ENCODE data around the gene CTIF. TPM values are rescaled to one million over a fixed set of nuclear protein-coding genes. Genes with fewer than 3 reads are reported as not detected.

CTIF gene
- total and polyA plus RNA-seq, 11 donors = 21.2 to 93.0 (median 68.0) TPM

DNA sequence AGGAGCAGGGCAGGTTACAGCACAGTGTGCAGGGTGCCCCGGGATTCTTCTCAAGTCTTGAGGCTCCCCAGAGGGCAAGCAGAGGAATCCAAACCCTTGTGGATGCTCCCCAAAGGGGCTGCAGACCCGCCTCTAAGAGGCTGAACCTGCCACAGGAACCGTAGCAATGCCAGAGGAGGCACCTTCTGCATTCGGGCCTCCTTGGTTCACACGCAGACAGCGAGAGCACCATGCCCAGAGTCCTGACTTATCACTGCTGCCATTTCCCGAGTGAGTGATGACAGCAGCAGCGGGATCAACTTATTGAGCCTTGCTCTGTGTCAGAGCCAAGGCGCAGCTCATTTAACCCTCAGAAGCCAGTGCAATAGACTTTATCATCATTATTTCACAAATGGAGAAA, 203.5 kb downstream of the CTIF start:
- peak overlapping the region in 5 of 12 donors; percentile 9 to 72 (median 40) for H3K27ac ChIP-seq
- no peaks in the 10 kb centered on the region for H3K36me3 ChIP-seq
- H3K27me3 ChIP-seq = no peaks in the 10 kb centered on the region
- intact Hi-C loops (cut with DNase I) = loop anchor here in 1 of 10 donors (10.0 kb wide), 1 partner anchor 58 kb away; no protein-coding TSS in a partner anchor
- H3K9me3 ChIP-seq = no peaks in the 10 kb centered on the region
- peaks cover 0 to 53% (median 38%) of the 10 kb centered on the region in 12 donors for H3K4me1 ChIP-seq
- WGBS, 4 donors = 53 to 67% (median 58%) methylated on average over 4 to 9 of the region's 9 CpGs
- no peak overlapping the region for H3K4me3 ChIP-seq
- peak in 2 of 4 donors; percentile 66 for ATAC-seq
- TF ChIP-seq, protein P1, sequence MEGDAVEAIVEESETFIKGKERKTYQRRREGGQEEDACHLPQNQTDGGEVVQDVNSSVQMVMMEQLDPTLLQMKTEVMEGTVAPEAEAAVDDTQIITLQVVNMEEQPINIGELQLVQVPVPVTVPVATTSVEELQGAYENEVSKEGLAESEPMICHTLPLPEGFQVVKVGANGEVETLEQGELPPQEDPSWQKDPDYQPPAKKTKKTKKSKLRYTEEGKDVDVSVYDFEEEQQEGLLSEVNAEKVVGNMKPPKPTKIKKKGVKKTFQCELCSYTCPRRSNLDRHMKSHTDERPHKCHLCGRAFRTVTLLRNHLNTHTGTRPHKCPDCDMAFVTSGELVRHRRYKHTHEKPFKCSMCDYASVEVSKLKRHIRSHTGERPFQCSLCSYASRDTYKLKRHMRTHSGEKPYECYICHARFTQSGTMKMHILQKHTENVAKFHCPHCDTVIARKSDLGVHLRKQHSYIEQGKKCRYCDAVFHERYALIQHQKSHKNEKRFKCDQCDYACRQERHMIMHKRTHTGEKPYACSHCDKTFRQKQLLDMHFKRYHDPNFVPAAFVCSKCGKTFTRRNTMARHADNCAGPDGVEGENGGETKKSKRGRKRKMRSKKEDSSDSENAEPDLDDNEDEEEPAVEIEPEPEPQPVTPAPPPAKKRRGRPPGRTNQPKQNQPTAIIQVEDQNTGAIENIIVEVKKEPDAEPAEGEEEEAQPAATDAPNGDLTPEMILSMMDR (IDR thresholded peaks at IDR 0.05) = no peak
- TF ChIP-seq POLR2A (IDR thresholded peaks at IDR 0.05) = no peak
- peak in 1 of 5 donors; percentile 65 for DNase-seq

DNA sequence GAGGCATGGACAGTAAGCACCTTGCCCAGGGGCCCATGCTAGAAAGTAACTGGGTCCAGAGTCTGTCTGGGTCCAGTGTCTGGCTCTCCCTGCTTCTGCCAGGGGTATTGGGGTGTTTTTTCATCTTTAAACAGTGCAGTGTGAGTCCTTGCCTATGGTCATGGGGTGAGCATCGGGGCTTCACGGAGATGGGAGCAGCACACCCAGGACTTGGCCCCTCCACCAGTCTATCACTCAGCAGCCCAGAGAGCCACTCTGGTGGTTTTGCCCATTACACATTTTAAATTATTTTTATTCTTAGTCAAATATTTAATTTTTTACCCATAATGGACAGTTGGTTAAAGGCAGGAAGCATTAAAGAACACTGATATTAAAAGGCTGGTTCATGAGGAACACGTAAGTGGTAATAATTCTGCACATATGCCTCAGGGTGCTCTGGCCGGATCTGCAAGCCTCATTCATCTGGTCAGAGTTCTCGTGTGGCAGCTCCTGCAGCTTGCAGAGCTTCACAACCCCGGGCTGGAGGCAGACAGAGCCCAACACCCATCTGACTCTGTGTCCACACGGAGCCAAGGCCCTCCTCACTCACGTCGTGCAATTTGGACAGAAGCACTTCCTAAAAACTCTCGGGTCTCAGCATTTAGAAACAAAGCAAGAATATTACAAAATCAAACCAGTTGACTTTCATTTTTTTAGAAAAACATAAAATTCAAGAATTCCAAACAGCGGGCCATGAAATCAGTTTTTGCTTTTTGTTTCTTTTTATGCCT, 204.1 kb downstream of the CTIF start:
- peak in 4 of 5 donors; percentile 58 to 79 (median 62) for DNase-seq
- H3K36me3 ChIP-seq = no peaks in the 10 kb centered on the region
- no peaks in the 10 kb centered on the region for H3K9me3 ChIP-seq
- 48 to 58% (median 54%) methylated on average over 11 of the region's 11 CpGs for WGBS, 4 donors
- H3K4me1 ChIP-seq = peaks cover 0 to 53% (median 38%) of the 10 kb centered on the region in 12 donors
- TF ChIP-seq, protein P1 (IDR thresholded peaks at IDR 0.05) = no peak
- TF ChIP-seq POLR2A (IDR thresholded peaks at IDR 0.05) = no peak
- intact Hi-C loops (cut with DNase I) = loop anchor here in 1 of 10 donors (10.0 kb wide), 1 partner anchor 58 kb away; no protein-coding TSS in a partner anchor
- H3K4me3 ChIP-seq = no peak overlapping the region
- no peaks in the 10 kb centered on the region for H3K27me3 ChIP-seq
- peak overlapping the region in 7 of 12 donors; percentile 34 to 72 (median 49) for H3K27ac ChIP-seq
- peak; percentile 47 to 73 (median 63) for ATAC-seq

- 87 to 94% (median 91%) methylated on average over 4 of the region's 4 CpGs for WGBS, 4 donors
- Histone ChIP-seq H3K27ac (peak overlapping the region in 6 of 12 donors; percentile 39 to 72 (median 55)), H3K36me3 (no peaks in the 10 kb centered on the region), H3K4me1 (peaks cover 0 to 54% (median 39%) of the 10 kb centered on the region in 12 donors), H3K27me3 (no peaks in the 10 kb centered on the region), H3K4me3 (no peak overlapping the region), H3K9me3 (no peaks in the 10 kb centered on the region)
- TF ChIP-seq, protein P1 (IDR thresholded peaks at IDR 0.05) = no peak
- no peak for TF ChIP-seq POLR2A (IDR thresholded peaks at IDR 0.05)
- intact Hi-C loops (cut with DNase I) = loop anchor here in 1 of 10 donors (10.0 kb wide), 1 partner anchor 59 kb away; no protein-coding TSS in a partner anchor
- ATAC-seq (no peak), DNase-seq (no peak)
Observed at GRCh38 chr18:48743886-48744285, 205.1 kb downstream of the CTIF start.

DNA sequence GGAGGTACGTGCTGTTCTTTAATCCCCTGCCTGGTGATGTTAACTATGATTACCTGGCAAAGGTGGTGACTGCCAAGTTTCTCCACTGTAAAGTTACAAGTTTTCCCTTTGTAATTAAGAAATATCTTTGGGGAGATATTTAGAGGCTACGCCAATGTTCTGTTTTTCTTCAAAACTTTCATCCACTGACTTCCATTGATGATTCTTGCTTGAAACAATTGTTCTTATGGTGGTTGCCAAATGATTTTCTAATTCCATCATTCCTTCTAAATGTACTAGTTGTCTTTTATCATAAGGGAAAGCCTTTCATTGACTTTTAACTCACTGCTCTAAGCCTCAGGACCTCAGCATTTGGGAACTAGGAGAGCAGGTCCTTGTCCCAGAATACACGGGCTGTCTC, 206.5 kb downstream of the CTIF start:
- Histone ChIP-seq H3K27ac (no peak overlapping the region), H3K27me3 (no peaks in the 10 kb centered on the region), H3K9me3 (no peaks in the 10 kb centered on the region), H3K36me3 (no peaks in the 10 kb centered on the region), H3K4me3 (no peak overlapping the region), H3K4me1 (peaks cover 4 to 55% (median 40%) of the 10 kb centered on the region in 12 donors)
- no peak for TF ChIP-seq POLR2A (IDR thresholded peaks at IDR 0.05)
- TF ChIP-seq, protein P1 (IDR thresholded peaks at IDR 0.05) = no peak
- DNase-seq (no peak), ATAC-seq (no peak)
- intact Hi-C loops (cut with DNase I) = loop anchor here in 3 of 10 donors (5.0 to 10.0 kb wide), 3 partner anchors 60 to 68 kb away; no protein-coding TSS in a partner anchor
- 80 to 98% (median 93%) methylated on average over 3 of the region's 3 CpGs for WGBS, 4 donors

Data from heart left ventricle (tissue), 16 donors.